Caco-2 (cell line): Measurements from ENCODE around the gene PLA2G4F. TPM values are rescaled to one million over a fixed set of nuclear protein-coding genes. Genes with fewer than 3 reads are reported as not detected.

Source experiments
- BruUV-seq: library from RNA; stranded (reverse); fragments of 400-500 nt; replicated peaks from 2 replicates; lab custom pipeline; 2021; lab: Mats Ljungman, UMichigan
- CTCF ChIA-PET: fragments of 300-600 bp; sonication (Branson Sonifier 250); formaldehyde crosslinking; loops from one replicate; lab custom pipeline; 2022; ENCODE audit warnings: antibody characterized with exemption; lab: Charles Lee
- POLR2A ChIA-PET: fragments of 300-600 bp; sonication (Branson Sonifier 250); formaldehyde crosslinking; loops from one replicate; lab custom pipeline; 2022; ENCODE audit warnings: antibody characterized with exemption; lab: Charles Lee
- DNase-seq, 2 experiments: peaks; one replicate each; pipeline versions ENCODE4 v3.0.0 to v3.0.0-alpha.2; 2020 to 2022
- H3K27me3 ChIP-seq: replicated peaks from 2 replicates; pipeline ENCODE4 v1.6.0; 2011; ENCODE audit warnings: low read length; ENCODE audit not compliant: control insufficient read depth, insufficient read depth
- H3K36me3 ChIP-seq: 2 replicates; pipeline ENCODE4 v1.5.1; 2011; ENCODE audit warnings: low read length; ENCODE audit not compliant: control insufficient read depth, insufficient read depth
- H3K4me1 ChIP-seq: fragments of 250-450 bp; sonication (Bioruptor Pico); 2 replicates; pipeline ENCODE4 v1.5.1; 2020; ENCODE audit warnings: mild to moderate bottlenecking
- H3K4me3 ChIP-seq: 2 replicates; pipeline ENCODE4 v1.5.1; 2011; ENCODE audit warnings: low read depth, mild to moderate bottlenecking, control low read depth, low read length
- H3K9me3 ChIP-seq: fragments of 250-450 bp; sonication (Bioruptor Pico); 2 replicates; pipeline ENCODE4 v1.5.1; 2020; ENCODE audit warnings: mild to moderate bottlenecking, moderate library complexity
- H3K27ac Mint-ChIP-seq: one replicate; pipeline ENCODE4 v1.8.0; 2022; ENCODE audit warnings: mixed read lengths; ENCODE audit not compliant: unreplicated experiment
- H3K27me3 Mint-ChIP-seq: one replicate; pipeline ENCODE4 v1.8.0; 2022; ENCODE audit warnings: mixed read lengths; ENCODE audit not compliant: insufficient read depth, unreplicated experiment
- H3K36me3 Mint-ChIP-seq: one replicate; pipeline ENCODE4 v1.8.0; 2022; ENCODE audit warnings: mild to moderate bottlenecking, mixed read lengths; ENCODE audit not compliant: insufficient read depth, unreplicated experiment
- H3K4me1 Mint-ChIP-seq: one replicate; pipeline ENCODE4 v1.8.0; 2022; ENCODE audit warnings: low read depth, mixed read lengths; ENCODE audit not compliant: unreplicated experiment
- H3K4me3 Mint-ChIP-seq: one replicate; pipeline ENCODE4 v1.8.0; 2022; ENCODE audit warnings: mild to moderate bottlenecking, moderate library complexity, mixed read lengths; ENCODE audit not compliant: unreplicated experiment
- H3K9me3 Mint-ChIP-seq: one replicate; pipeline ENCODE4 v1.8.0; 2022; ENCODE audit warnings: mixed read lengths; ENCODE audit not compliant: unreplicated experiment
- CTCF ChIP-seq, 2 experiments: fragments of 200-600 bp in 1 of 2; IDR thresholded peaks; 1 replicate in 1 of 2; 2 replicates in 1 of 2; pipeline versions ENCODE4 v1.5.1 to v1.8.0; 2011 to 2022; ENCODE audit warnings: antibody characterized with exemption in 1 of 2, control low read depth in 1 of 2, inconsistent platforms in 1 of 2, low read depth in 1 of 2, low read length in 1 of 2, mild to moderate bottlenecking in 1 of 2, moderate library complexity in 1 of 2; ENCODE audit not compliant: insufficient read depth in 1 of 2, severe bottlenecking in 1 of 2, unreplicated experiment in 1 of 2
- intact Hi-C: fragments of 100-400 bp; cut with micrococcal nuclease; formaldehyde crosslinking; loops from one replicate; pipeline ENCODE4 v1.10.0; 2022; ENCODE audit not compliant: unreplicated experiment
- total RNA-seq: library from RNA; stranded (reverse); gene quantifications from 2 replicates; pipeline ENCODE4 v1.2.3, GENCODE V29; 2022

PLA2G4F gene
- total RNA-seq, 1 experiment from 2014 or later = 2.9 TPM

GRCh38 chr15:42136513-42136912, 19.9 kb downstream of the PLA2G4F start:
- Mint-ChIP-seq H3K27ac (no peak overlapping the region), H3K36me3 (peaks cover 4% of the 10 kb centered on the region), H3K27me3 (no peaks in the 10 kb centered on the region), H3K4me1 (peaks cover 7% of the 10 kb centered on the region), H3K4me3 (no peak overlapping the region), H3K9me3 (peaks cover 29% of the 10 kb centered on the region)
- Histone ChIP-seq H3K4me3 (no peak overlapping the region), H3K4me1 (peaks cover 11% of the 10 kb centered on the region; the same call in 1 of the 2 replicates), H3K36me3 (no peaks in the 10 kb centered on the region), H3K27me3 (no peaks in the 10 kb centered on the region), H3K9me3 (peaks cover 20% of the 10 kb centered on the region)
- BruUV-seq = no TSS peak
- ChIA-PET CTCF (no interaction called here), POLR2A (interaction anchor here (0.6 kb wide), 1 partner anchor 9 kb away, joined by 3 read pairs; no protein-coding TSS in a partner anchor)
- no peak for DNase-seq
- TF ChIP-seq CTCF (IDR thresholded peaks at IDR 0.05; ENCODE audit: insufficient read depth in 1 of 2, low read depth in 1 of 2, low read length in 1 of 2, severe bottlenecking in 1 of 2, unreplicated experiment in 1 of 2) = no peak
- intact Hi-C loops = no loop called here

GRCh38 chr15:42135351-42135750, 21.1 kb downstream of the PLA2G4F start:
- Mint-ChIP-seq H3K27me3 (no peaks in the 10 kb centered on the region), H3K36me3 (peaks cover 4% of the 10 kb centered on the region), H3K4me3 (no peak overlapping the region), H3K27ac (no peak overlapping the region), H3K4me1 (peaks cover 7% of the 10 kb centered on the region), H3K9me3 (peaks cover 29% of the 10 kb centered on the region)
- Histone ChIP-seq H3K27me3 (no peaks in the 10 kb centered on the region), H3K4me3 (no peak overlapping the region), H3K36me3 (no peaks in the 10 kb centered on the region), H3K9me3 (peaks cover 20% of the 10 kb centered on the region), H3K4me1 (peaks cover 11% of the 10 kb centered on the region; the same call in 1 of the 2 replicates)
- ChIA-PET POLR2A (no interaction called here), CTCF (no interaction called here)
- TF ChIP-seq CTCF (IDR thresholded peaks at IDR 0.05; ENCODE audit: insufficient read depth in 1 of 2, low read depth in 1 of 2, low read length in 1 of 2, severe bottlenecking in 1 of 2, unreplicated experiment in 1 of 2) = no peak
- intact Hi-C loops = loop anchor here (2.0 kb wide), 1 partner anchor 147 kb away; no protein-coding TSS in a partner anchor
- DNase-seq = no peak
- BruUV-seq = no TSS peak

- BruUV-seq = no TSS peak
- H3K9me3 ChIP-seq = peaks cover 15% of the 10 kb centered on the region
- no peak overlapping the region for H3K4me3 ChIP-seq
- H3K4me3 Mint-ChIP-seq = no peak overlapping the region
- peaks cover 10% of the 10 kb centered on the region; the same call in 1 of the 2 replicates for H3K4me1 ChIP-seq
- CTCF ChIA-PET = interaction anchor here (0.6 to 1.4 kb wide), 3 partner anchors 50 to 371 kb away, joined by 3 to 6 read pairs (median 4); no protein-coding TSS in a partner anchor
- POLR2A ChIA-PET = interaction anchor here (0.5 kb wide), 1 partner anchor 127 kb away, joined by 3 read pairs; no protein-coding TSS in a partner anchor
- no peak for DNase-seq
- peaks cover 7% of the 10 kb centered on the region for H3K4me1 Mint-ChIP-seq
- no peak overlapping the region for H3K27ac Mint-ChIP-seq
- no peaks in the 10 kb centered on the region for H3K36me3 ChIP-seq
- no peak for TF ChIP-seq CTCF (IDR thresholded peaks at IDR 0.05; ENCODE audit: insufficient read depth in 1 of 2, low read depth in 1 of 2, low read length in 1 of 2, severe bottlenecking in 1 of 2, unreplicated experiment in 1 of 2)
- peaks cover 4% of the 10 kb centered on the region for H3K36me3 Mint-ChIP-seq
- intact Hi-C loops = loop anchor here (1.0 to 2.0 kb wide), 2 partner anchors 68 to 146 kb away; no protein-coding TSS in a partner anchor
- no peaks in the 10 kb centered on the region for H3K27me3 Mint-ChIP-seq
- H3K9me3 Mint-ChIP-seq = peaks cover 27% of the 10 kb centered on the region
- H3K27me3 ChIP-seq = no peaks in the 10 kb centered on the region
These were observed 21.7 kb downstream of the PLA2G4F start for GRCh38 chr15:42134617-42135245.
